HCT116 (cell line): ENCODE measurements around the gene TNP1.

Experiments
- EZH2 ChIP-seq: fragments of 200-600 bp; sonication (generic); IDR thresholded peaks from 2 replicates; pipeline ENCODE4 v1.6.1; 2017; ENCODE audit warnings: antibody characterized with exemption, mixed run types
- EZH2phosphoT487 ChIP-seq: fragments of 200-600 bp; IDR thresholded peaks from 2 replicates; pipeline ENCODE4 v1.6.1; 2018; ENCODE audit warnings: antibody characterized with exemption, borderline replicate concordance
- ZNF274 ChIP-seq: fragments of 200-500 bp; sonication (Bioruptor generic); IDR thresholded peaks from 2 replicates; pipeline ENCODE4 v1.6.1; 2014; ENCODE audit warnings: mild to moderate bottlenecking, low read depth, low read length, inconsistent platforms
- TF ChIP-seq, protein P1 (sequence below), 3 experiments: fragments of 200-600 bp in 1 of 3; sonication (generic) in 1 of 3; IDR thresholded peaks in 2 of 3; conservative IDR thresholded peaks in 1 of 3; 2 replicates each; pipeline ENCODE4 v1.5.1; 2012 to 2017; ENCODE audit warnings: low read depth in 2 of 3, low read length in 2 of 3, antibody characterized with exemption in 1 of 3, borderline replicate concordance in 1 of 3, control low read depth in 1 of 3, mild to moderate bottlenecking in 1 of 3, mixed read lengths in 1 of 3, mixed run types in 1 of 3, moderate library complexity in 1 of 3; ENCODE audit not compliant: insufficient read depth in 1 of 3
- TF ChIP-seq, protein P2 (sequence below): IDR thresholded peaks from 2 replicates; pipeline ENCODE4 v1.6.1; 2012

DNA sequence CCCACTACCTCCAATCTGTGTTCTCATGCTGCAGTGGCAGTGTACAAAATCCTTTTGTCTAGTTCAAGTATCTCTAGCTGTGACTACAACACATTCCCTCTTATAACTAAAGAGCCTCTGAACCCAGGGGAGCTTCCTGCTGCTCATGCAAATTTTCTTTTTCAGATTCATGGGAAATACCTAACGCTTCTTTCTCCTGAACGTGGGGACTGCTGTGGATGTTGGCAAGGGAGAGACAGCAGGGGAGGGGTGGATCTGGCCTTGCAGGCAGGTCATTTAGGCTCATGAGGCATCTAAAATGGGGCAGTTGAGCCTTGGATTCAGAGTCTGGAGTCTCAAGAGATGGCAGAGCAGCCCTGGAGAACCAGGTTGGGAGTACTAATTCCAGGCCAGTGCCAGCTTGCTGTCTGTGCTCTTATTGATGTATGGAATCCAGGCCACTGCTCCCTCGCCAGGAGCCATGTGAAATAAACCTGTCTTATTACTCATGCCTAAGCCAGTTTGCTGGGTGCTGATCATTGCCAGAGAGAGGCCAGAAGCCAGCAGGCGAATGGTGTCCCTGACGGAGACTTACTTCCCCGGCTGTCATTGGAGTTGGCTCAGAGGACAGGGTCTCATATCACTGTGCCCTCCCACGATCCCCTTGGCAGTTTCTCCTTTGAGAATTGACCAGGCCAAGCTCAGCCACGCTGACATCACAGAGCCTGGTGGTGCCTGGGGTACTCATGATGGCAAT lies 29.2 kb upstream of the TNP1 start:
- no peak for TF ChIP-seq EZH2
- TF ChIP-seq, protein P1, sequence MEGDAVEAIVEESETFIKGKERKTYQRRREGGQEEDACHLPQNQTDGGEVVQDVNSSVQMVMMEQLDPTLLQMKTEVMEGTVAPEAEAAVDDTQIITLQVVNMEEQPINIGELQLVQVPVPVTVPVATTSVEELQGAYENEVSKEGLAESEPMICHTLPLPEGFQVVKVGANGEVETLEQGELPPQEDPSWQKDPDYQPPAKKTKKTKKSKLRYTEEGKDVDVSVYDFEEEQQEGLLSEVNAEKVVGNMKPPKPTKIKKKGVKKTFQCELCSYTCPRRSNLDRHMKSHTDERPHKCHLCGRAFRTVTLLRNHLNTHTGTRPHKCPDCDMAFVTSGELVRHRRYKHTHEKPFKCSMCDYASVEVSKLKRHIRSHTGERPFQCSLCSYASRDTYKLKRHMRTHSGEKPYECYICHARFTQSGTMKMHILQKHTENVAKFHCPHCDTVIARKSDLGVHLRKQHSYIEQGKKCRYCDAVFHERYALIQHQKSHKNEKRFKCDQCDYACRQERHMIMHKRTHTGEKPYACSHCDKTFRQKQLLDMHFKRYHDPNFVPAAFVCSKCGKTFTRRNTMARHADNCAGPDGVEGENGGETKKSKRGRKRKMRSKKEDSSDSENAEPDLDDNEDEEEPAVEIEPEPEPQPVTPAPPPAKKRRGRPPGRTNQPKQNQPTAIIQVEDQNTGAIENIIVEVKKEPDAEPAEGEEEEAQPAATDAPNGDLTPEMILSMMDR (IDR thresholded peaks at IDR 0.05 in 2 of 3, conservative IDR thresholded peaks at IDR 0.05 in 1 of 3; ENCODE audit: borderline replicate concordance in 1 of 3, insufficient read depth in 1 of 3, low read depth in 2 of 3, low read length in 2 of 3): no peak
- no peak for TF ChIP-seq ZNF274
- TF ChIP-seq, protein P2, sequence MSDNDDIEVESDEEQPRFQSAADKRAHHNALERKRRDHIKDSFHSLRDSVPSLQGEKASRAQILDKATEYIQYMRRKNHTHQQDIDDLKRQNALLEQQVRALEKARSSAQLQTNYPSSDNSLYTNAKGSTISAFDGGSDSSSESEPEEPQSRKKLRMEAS: no peak
- TF ChIP-seq EZH2phosphoT487: no peak
